Lower lobe of right lung (tissue), 2 donors: ENCODE results near the gene BABAM2. TPM values are rescaled to one million over a fixed set of nuclear protein-coding genes. Genes with fewer than 3 reads are reported as not detected.
A peak's percentile ranks its signal among the peaks of the same experiment; 100 is the strongest.

Source experiments
- ATAC-seq, 2 donors: fragments of 200-7000 bp; cut with Tn5 transposase; one replicate each; pipeline ENCODE4 v1.9.1; 2020 to 2022; ENCODE audit warnings: mild to moderate bottlenecking in 2 of 2, moderate library complexity in 2 of 2
- DNase-seq: peaks from one replicate; pipeline ENCODE4 v3.0.0-alpha.2; 2020
- H3K27ac ChIP-seq: fragments of 200-600 bp; one replicate; pipeline ENCODE4 v1.8.0; 2022
- H3K27me3 ChIP-seq: fragments of 200-600 bp; one replicate; pipeline ENCODE4 v1.8.0; 2022; ENCODE audit warnings: low read depth
- H3K36me3 ChIP-seq: fragments of 200-600 bp; one replicate; pipeline ENCODE4 v1.8.0; 2022; ENCODE audit warnings: mild to moderate bottlenecking
- H3K4me1 ChIP-seq: fragments of 200-600 bp; one replicate; pipeline ENCODE4 v1.8.0; 2022
- H3K4me3 ChIP-seq: fragments of 200-600 bp; one replicate; pipeline ENCODE4 v1.8.0; 2022; ENCODE audit warnings: mild to moderate bottlenecking
- H3K9me3 ChIP-seq: fragments of 200-600 bp; one replicate; pipeline ENCODE4 v1.8.0; 2022
- CTCF ChIP-seq: fragments of 200-600 bp; IDR thresholded peaks from one replicate; pipeline ENCODE4 v1.8.0; 2022; ENCODE audit warnings: antibody characterized with exemption, mild to moderate bottlenecking
- intact Hi-C: fragments of 100-400 bp; cut with DNase I; formaldehyde crosslinking; loops from one replicate; pipeline ENCODE4 v1.11.0; 2022
- total RNA-seq: library from RNA; stranded (reverse); fragmentation: NEBNext Ultra II Directional; extraction: Animal tissue kit (Norgen Biotek cat#: 25700); gene quantifications from one replicate; pipeline ENCODE4 v1.2.1, GENCODE V29; 2021
- donor health status: DM: no; HTN: yes; CAD: no; lungs with severe emphysema.

BABAM2 gene
- total RNA-seq, 1 donor from 2014 or later, result 39.5 TPM

- peak; percentile 46 for TF ChIP-seq CTCF
- peaks cover 11% of the 10 kb centered on the region for H3K9me3 ChIP-seq
- no peak for DNase-seq
- no peak overlapping the region for H3K4me3 ChIP-seq
- no peaks in the 10 kb centered on the region for H3K36me3 ChIP-seq
- H3K27ac ChIP-seq, result no peak overlapping the region
- ATAC-seq, result no peak
- no peaks in the 10 kb centered on the region for H3K27me3 ChIP-seq
- intact Hi-C loops, result no loop called here
- peaks cover 4% of the 10 kb centered on the region for H3K4me1 ChIP-seq
Observed at GRCh38 chr2:28155627-28156026, 265.1 kb downstream of the BABAM2 start.

GRCh38 chr2:28158791-28159190 lies 268.3 kb downstream of the BABAM2 start:
- intact Hi-C loops, result no loop called here
- H3K27me3 ChIP-seq, result no peaks in the 10 kb centered on the region
- no peak overlapping the region for H3K4me3 ChIP-seq
- H3K27ac ChIP-seq, result no peak overlapping the region
- DNase-seq, result no peak
- no peaks in the 10 kb centered on the region for H3K36me3 ChIP-seq
- no peak for ATAC-seq
- H3K9me3 ChIP-seq, result peaks cover 11% of the 10 kb centered on the region
- peaks cover 12% of the 10 kb centered on the region for H3K4me1 ChIP-seq
- TF ChIP-seq CTCF, result no peak

- H3K4me3 ChIP-seq, result no peak overlapping the region
- H3K4me1 ChIP-seq, result peaks cover 17% of the 10 kb centered on the region
- no peak overlapping the region for H3K27ac ChIP-seq
- ATAC-seq (no peak), DNase-seq (no peak)
- H3K27me3 ChIP-seq, result no peaks in the 10 kb centered on the region
- no peaks in the 10 kb centered on the region for H3K36me3 ChIP-seq
- intact Hi-C loops, result no loop called here
- peaks cover 2% of the 10 kb centered on the region for H3K9me3 ChIP-seq
- no peak for TF ChIP-seq CTCF
Observed at GRCh38 chr2:28160986-28161425, 270.5 kb downstream of the BABAM2 start.

- TF ChIP-seq CTCF, result no peak
- no peak overlapping the region for H3K4me3 ChIP-seq
- intact Hi-C loops, result no loop called here
- ATAC-seq (no peak), DNase-seq (no peak)
- no peaks in the 10 kb centered on the region for H3K9me3 ChIP-seq
- no peaks in the 10 kb centered on the region for H3K36me3 ChIP-seq
- H3K27me3 ChIP-seq, result no peaks in the 10 kb centered on the region
- H3K4me1 ChIP-seq, result peaks cover 17% of the 10 kb centered on the region
- no peak overlapping the region for H3K27ac ChIP-seq
Observed at GRCh38 chr2:28161466-28161865, 270.9 kb downstream of the BABAM2 start.

- H3K27ac ChIP-seq, result no peak overlapping the region
- DNase-seq (no peak), ATAC-seq (no peak)
- no peak overlapping the region for H3K4me3 ChIP-seq
- no peaks in the 10 kb centered on the region for H3K9me3 ChIP-seq
- H3K27me3 ChIP-seq, result no peaks in the 10 kb centered on the region
- H3K36me3 ChIP-seq, result no peaks in the 10 kb centered on the region
- peaks cover 17% of the 10 kb centered on the region for H3K4me1 ChIP-seq
- no peak for TF ChIP-seq CTCF
- intact Hi-C loops, result no loop called here
Observed at GRCh38 chr2:28162564-28162963, 272.0 kb downstream of the BABAM2 start.

- Histone ChIP-seq H3K4me3 (no peak overlapping the region), H3K27me3 (no peaks in the 10 kb centered on the region), H3K9me3 (no peaks in the 10 kb centered on the region), H3K27ac (no peak overlapping the region), H3K4me1 (peaks cover 17% of the 10 kb centered on the region), H3K36me3 (no peaks in the 10 kb centered on the region)
- TF ChIP-seq CTCF, result no peak
- ATAC-seq, result no peak
- intact Hi-C loops, result no loop called here
- no peak for DNase-seq
Observed at GRCh38 chr2:28163028-28163427, 272.5 kb downstream of the BABAM2 start.
